Measurements from ENCODE around the gene PRR5. TPM values are rescaled to one million over a fixed set of nuclear protein-coding genes. Genes with fewer than 3 reads are reported as not detected.

PRR5 gene
- total RNA-seq, 1 donor from 2014 or later = 20.5 TPM

DNA sequence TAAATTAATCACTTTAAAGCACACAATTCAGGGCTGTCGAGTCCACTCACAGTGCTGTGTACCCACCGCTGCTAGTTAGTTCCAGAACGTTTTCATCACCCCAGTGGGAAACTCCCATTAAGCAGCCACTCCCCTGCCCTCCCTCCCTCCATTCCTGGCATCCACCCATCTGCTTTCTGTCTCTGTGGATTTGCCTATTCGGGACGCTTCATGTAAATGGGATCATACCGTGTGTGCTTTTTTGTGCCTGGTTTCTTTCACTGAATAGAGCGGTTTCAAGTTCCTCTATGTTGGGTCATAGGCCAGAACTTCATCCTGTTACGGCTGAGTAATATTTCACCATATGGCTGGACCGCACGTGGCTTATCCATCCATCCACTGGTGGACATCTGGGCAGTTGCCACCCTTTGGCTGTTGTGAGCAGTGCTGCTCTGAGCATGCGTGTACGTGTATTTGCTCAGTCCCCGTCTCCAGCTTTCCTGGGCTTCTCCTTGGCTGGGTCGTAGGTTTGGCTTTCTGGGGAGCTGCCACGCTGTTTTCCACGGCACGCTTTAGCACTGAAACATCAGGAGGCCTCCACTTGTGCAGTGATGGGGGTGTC, 80.5 kb downstream of the PRR5 start:
- Mint-ChIP-seq H3K9me3 (ENCODE audit: low read depth) (no peaks in the 10 kb centered on the region), H3K4me1 (ENCODE audit: low read depth) (no peaks in the 10 kb centered on the region), H3K4me3 (ENCODE audit: low read depth) (no peak overlapping the region), H3K27me3 (no peaks in the 10 kb centered on the region), H3K27ac (no peak overlapping the region), H3K36me3 (ENCODE audit: insufficient read depth) (peaks cover 14% of the 10 kb centered on the region)
- TF ChIP-seq, protein P1, sequence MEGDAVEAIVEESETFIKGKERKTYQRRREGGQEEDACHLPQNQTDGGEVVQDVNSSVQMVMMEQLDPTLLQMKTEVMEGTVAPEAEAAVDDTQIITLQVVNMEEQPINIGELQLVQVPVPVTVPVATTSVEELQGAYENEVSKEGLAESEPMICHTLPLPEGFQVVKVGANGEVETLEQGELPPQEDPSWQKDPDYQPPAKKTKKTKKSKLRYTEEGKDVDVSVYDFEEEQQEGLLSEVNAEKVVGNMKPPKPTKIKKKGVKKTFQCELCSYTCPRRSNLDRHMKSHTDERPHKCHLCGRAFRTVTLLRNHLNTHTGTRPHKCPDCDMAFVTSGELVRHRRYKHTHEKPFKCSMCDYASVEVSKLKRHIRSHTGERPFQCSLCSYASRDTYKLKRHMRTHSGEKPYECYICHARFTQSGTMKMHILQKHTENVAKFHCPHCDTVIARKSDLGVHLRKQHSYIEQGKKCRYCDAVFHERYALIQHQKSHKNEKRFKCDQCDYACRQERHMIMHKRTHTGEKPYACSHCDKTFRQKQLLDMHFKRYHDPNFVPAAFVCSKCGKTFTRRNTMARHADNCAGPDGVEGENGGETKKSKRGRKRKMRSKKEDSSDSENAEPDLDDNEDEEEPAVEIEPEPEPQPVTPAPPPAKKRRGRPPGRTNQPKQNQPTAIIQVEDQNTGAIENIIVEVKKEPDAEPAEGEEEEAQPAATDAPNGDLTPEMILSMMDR (IDR thresholded peaks at IDR 0.05; ENCODE audit: unreplicated experiment) = no peak
- no peak for DNase-seq (ENCODE audit: low spot score, unreplicated experiment)

DNA sequence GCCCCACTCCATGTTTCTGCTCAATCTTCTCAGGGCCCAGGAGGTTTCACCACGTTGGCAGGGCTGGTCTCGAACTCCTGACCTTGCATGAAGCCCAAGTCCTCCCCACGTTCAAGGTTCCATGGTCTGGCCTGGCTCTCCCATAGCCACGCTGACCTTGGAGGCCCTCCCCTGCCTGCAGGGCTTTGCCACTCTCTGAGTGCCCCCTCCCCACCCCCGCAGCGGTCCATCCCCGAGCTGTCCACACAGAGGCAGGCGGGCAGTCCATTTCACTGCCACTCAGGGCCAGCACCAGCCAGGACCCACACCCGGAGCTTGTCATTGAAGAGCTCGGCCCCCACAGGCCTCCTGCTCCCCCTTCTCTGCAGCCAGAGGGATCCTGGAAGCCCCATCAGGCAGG, 81.1 kb downstream of the PRR5 start:
- DNase-seq (ENCODE audit: low spot score, unreplicated experiment) = no peak
- no peaks in the 10 kb centered on the region for H3K27me3 Mint-ChIP-seq
- H3K9me3 Mint-ChIP-seq (ENCODE audit: low read depth) = no peaks in the 10 kb centered on the region
- H3K4me3 Mint-ChIP-seq (ENCODE audit: low read depth) = no peak overlapping the region
- peaks cover 16% of the 10 kb centered on the region for H3K36me3 Mint-ChIP-seq (ENCODE audit: insufficient read depth)
- no peak overlapping the region for H3K27ac Mint-ChIP-seq
- H3K4me1 Mint-ChIP-seq (ENCODE audit: low read depth) = no peaks in the 10 kb centered on the region
- TF ChIP-seq, protein P1 (IDR thresholded peaks at IDR 0.05; ENCODE audit: unreplicated experiment) = no peak

DNA sequence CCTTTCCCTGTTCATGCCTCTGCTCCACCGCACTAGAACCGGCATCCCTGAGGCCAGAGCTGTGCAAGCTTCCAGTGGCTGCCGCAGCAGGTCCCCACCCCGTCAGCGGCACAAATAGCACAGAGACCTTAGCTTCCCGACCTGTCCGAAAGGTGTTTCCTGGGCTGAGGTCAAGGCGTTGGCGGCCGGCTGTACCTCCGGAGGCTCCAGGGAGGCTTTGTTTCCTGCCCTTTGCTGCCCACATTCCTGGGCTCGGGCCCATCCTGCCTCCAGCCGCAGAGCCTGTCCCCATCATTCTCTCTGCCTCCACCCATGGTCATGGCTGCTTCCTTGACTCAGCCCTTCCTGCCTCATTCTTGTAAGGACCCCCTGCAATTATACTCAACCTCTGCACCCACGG, 81.6 kb downstream of the PRR5 start:
- Mint-ChIP-seq H3K36me3 (ENCODE audit: insufficient read depth) (peaks cover 13% of the 10 kb centered on the region), H3K4me1 (ENCODE audit: low read depth) (no peaks in the 10 kb centered on the region), H3K27ac (peak overlapping the region; percentile 4), H3K4me3 (ENCODE audit: low read depth) (no peak overlapping the region), H3K27me3 (no peaks in the 10 kb centered on the region), H3K9me3 (ENCODE audit: low read depth) (no peaks in the 10 kb centered on the region)
- TF ChIP-seq, protein P1 (IDR thresholded peaks at IDR 0.05; ENCODE audit: unreplicated experiment) = no peak
- no peak for DNase-seq (ENCODE audit: low spot score, unreplicated experiment)

DNA sequence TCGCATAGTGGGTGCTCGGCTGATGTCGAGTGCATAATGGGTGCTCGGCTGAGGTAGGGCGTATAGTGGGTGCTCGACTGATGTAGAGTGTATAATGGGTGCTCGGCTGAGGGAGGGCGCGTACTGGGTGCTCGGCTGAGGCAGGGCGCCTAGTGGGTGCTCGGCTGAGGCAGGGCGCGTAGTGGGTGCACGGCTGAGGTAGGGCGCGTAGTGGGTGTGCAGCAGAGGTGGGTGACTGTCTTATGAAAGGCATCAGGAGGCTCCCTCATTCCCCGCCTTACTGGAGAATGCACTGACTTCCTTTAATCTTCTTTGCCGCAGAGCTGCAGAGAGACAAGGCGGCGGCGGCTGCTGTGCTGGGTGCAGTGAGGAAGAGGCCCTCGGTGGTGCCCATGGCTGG, 84.1 kb downstream of the PRR5 start:
- H3K4me3 Mint-ChIP-seq (ENCODE audit: low read depth) = no peak overlapping the region
- H3K4me1 Mint-ChIP-seq (ENCODE audit: low read depth) = no peaks in the 10 kb centered on the region
- H3K36me3 Mint-ChIP-seq (ENCODE audit: insufficient read depth) = peaks cover 24% of the 10 kb centered on the region
- H3K27ac Mint-ChIP-seq = no peak overlapping the region
- TF ChIP-seq, protein P1 (IDR thresholded peaks at IDR 0.05; ENCODE audit: unreplicated experiment) = no peak
- H3K27me3 Mint-ChIP-seq = no peaks in the 10 kb centered on the region
- no peaks in the 10 kb centered on the region for H3K9me3 Mint-ChIP-seq (ENCODE audit: low read depth)
- DNase-seq (ENCODE audit: low spot score, unreplicated experiment) = no peak

DNA sequence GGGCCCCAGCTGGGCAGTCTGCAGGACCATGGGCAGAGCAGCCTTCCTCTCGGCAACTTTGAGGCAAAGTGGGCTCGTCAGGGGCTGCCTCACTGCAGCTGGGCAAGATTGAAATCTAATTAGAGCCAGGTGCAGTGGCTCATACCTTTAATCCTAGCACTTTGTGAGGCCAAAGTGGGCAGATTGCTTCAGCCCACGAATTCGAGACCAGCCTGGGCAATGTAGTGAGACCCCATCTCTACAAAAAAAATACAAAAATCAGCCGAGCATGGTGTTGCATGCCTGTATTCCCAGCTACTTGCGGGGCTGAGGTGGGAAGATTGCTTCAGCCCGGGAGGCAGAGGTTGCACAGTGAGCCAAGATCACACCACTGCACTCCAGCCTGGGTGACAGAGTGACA, 84.6 kb downstream of the PRR5 start:
- Mint-ChIP-seq H3K4me1 (ENCODE audit: low read depth) (no peaks in the 10 kb centered on the region), H3K27me3 (no peaks in the 10 kb centered on the region), H3K4me3 (ENCODE audit: low read depth) (no peak overlapping the region), H3K36me3 (ENCODE audit: insufficient read depth) (peaks cover 27% of the 10 kb centered on the region), H3K9me3 (ENCODE audit: low read depth) (no peaks in the 10 kb centered on the region), H3K27ac (no peak overlapping the region)
- TF ChIP-seq, protein P1 (IDR thresholded peaks at IDR 0.05; ENCODE audit: unreplicated experiment) = no peak
- DNase-seq (ENCODE audit: low spot score, unreplicated experiment) = no peak

Other genes starting within 250 kb of the PRR5 start
- 48.8 and 50.4 TPM in 2 replicates for gene RTL6, start 204.0 kb upstream of the PRR5 start, total RNA-seq
- gene ARHGAP8, start 50.4 kb downstream of the PRR5 start, total RNA-seq = 100 and 105 TPM in 2 replicates